ENCODE measurements around the gene LRRC1. TPM values are rescaled to one million over a fixed set of nuclear protein-coding genes. Genes with fewer than 3 reads are reported as not detected.

Gene LRRC1
- total and polyA plus RNA-seq, 2 of the 8 experiments (the other 6 are each of a cell fraction or from before 2014, with no cell fraction given) = 6.7 to 15.9 TPM

DNA sequence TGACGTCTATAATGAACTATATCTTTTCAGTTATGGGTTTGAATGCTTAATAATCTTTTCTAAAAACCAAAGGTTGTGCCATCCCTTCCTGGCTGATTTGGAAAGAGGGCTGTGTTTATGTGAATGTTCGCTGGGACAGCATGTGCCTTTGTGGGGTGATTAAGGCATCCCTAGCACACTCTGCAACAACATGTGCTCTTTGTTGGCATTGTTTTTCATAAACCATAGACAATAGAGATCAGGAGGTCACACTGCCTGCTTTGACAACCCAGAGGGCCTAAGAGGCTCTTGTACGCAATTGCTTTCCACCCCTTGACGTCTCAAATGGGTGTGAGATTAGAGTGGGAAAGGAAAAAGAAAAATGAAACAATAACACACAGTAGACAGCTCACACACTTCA is 116.0 kb downstream of the LRRC1 start:
- FAIRE-seq = peak; percentile 39
- H2BK12ac ChIP-seq (ENCODE audit: low read depth, low read length) = no peak overlapping the region
- no peak overlapping the region for H3K27ac ChIP-seq (ENCODE audit: low read depth, low read length)
- no peak overlapping the region for H3K14ac ChIP-seq (ENCODE audit: insufficient read length)
- no peaks in the 10 kb centered on the region; a peak in 1 of 8 replicates for H3K36me3 ChIP-seq (ENCODE audit: control insufficient read depth in 2 of 4, insufficient read depth in 4 of 4, low read length in 3 of 4)
- no peak overlapping the region for H4K8ac ChIP-seq (ENCODE audit: extremely low read depth, insufficient read depth, low read length)
- no peaks in the 10 kb centered on the region for H3K9me3 ChIP-seq (ENCODE audit: insufficient read depth in 2 of 2, low read depth in 1 of 2, low read length in 1 of 2)
- no peak overlapping the region for H3K18ac ChIP-seq (ENCODE audit: extremely low read depth, low read length)
- no peak overlapping the region for H2BK120ac ChIP-seq (replicated peaks; ENCODE audit: low read depth, low read length)
- no peak for DNase-seq (ENCODE audit: low read depth in 1 of 2, low spot score in 2 of 2)
- no peak overlapping the region for H4K5ac ChIP-seq (ENCODE audit: insufficient read length, low read depth, low read length)
- 87% methylated on average over 4 of the region's 4 CpGs; no CpG with 5 or more reads in 1 of the 2 experiments for WGBS, 2 experiments (ENCODE audit: extremely low coverage in 1 of 2, insufficient coverage in 1 of 2, insufficient read length in 1 of 2, insufficient replicate concordance in 2 of 2, low coverage in 1 of 2, low lambda C conversion rate in 2 of 2, missing lambda C conversion rate in 1 of 2)
- CTCF ChIA-PET (ENCODE audit: partially characterized antibody) = interaction anchor here (0.6 to 2.1 kb wide), 3 partner anchors 10 to 804 kb away, joined by 3 to 5 read pairs (median 3); no protein-coding TSS in a partner anchor
- H3K9ac ChIP-seq (replicated peaks in 1 of 4; ENCODE audit: extremely low read depth in 1 of 4, low read depth in 3 of 4, low read length in 3 of 4) = no peak overlapping the region
- H2AFZ ChIP-seq (ENCODE audit: low read length) = no peak overlapping the region
- 0 out of 2 replicates have a peak overlapping the region, but pooled peaks have one; percentile 32 for H2AK5ac ChIP-seq (ENCODE audit: low read depth, low read length)
- H3K4ac ChIP-seq (replicated peaks; ENCODE audit: insufficient read length, low read depth, low read length) = no peak overlapping the region
- no peak overlapping the region for H2BK20ac ChIP-seq (ENCODE audit: low read length)
- no peaks in the 10 kb centered on the region for H3K27me3 ChIP-seq (replicated peaks in 1 of 4; ENCODE audit: control insufficient read depth in 3 of 4, extremely low read depth in 1 of 4, insufficient read depth in 3 of 4, low read length in 3 of 4)
- no peak overlapping the region for H2BK5ac ChIP-seq (ENCODE audit: low read depth, low read length)
- H3K23ac ChIP-seq (ENCODE audit: insufficient read length) = no peak overlapping the region
- no peak overlapping the region for H3K4me3 ChIP-seq (ENCODE audit: extremely low read depth in 1 of 4, insufficient read depth in 2 of 4, low read depth in 3 of 4, low read length in 4 of 4)
- peaks cover 0 to 6% (median 2%) of the 10 kb centered on the region in 4 experiments; a peak in 2 of 7 replicates for H3K4me1 ChIP-seq (replicated peaks in 1 of 4; ENCODE audit: control insufficient read depth in 3 of 4, insufficient read depth in 4 of 4, low read length in 3 of 4)
- H3K79me2 ChIP-seq (ENCODE audit: control insufficient read depth in 1 of 2, insufficient read depth in 2 of 2, low read length in 2 of 2) = no peaks in the 10 kb centered on the region
- H3K79me1 ChIP-seq (ENCODE audit: low read depth, low read length) = no peaks in the 10 kb centered on the region
- no peak for TF ChIP-seq EZH2 (IDR thresholded peaks at IDR 0.05; ENCODE audit: low read depth, low read length, severe bottlenecking)
- TF ChIP-seq TAF1 (IDR thresholded peaks at IDR 0.05; ENCODE audit: low read depth, low read length) = no peak
- TF ChIP-seq CTCF (IDR thresholded peaks at IDR 0.05; ENCODE audit: control extremely low read depth in 1 of 3, insufficient read depth in 1 of 3, low read depth in 1 of 3, low read length in 3 of 3) = no peak
- TF ChIP-seq KDM4A (IDR thresholded peaks at IDR 0.05; ENCODE audit: low read depth, low read length, severe bottlenecking) = no peak
- TF ChIP-seq SP1 (IDR thresholded peaks at IDR 0.05; ENCODE audit: low read depth, low read length) = no peak
- TF ChIP-seq PHF8 (conservative IDR thresholded peaks at IDR 0.05; ENCODE audit: low read depth, low read length) = no peak
- TF ChIP-seq SRF (IDR thresholded peaks at IDR 0.05; ENCODE audit: low read depth, low read length) = no peak
- H3K23me2 ChIP-seq (ENCODE audit: low read depth, low read length) = no peaks in the 10 kb centered on the region
- POLR2A ChIA-PET (ENCODE audit: partially characterized antibody) = no interaction called here
- H4K20me1 ChIP-seq (replicated peaks in 1 of 2; ENCODE audit: control insufficient read depth in 1 of 2, insufficient read depth in 2 of 2, low read length in 2 of 2) = no peaks in the 10 kb centered on the region
- no peak overlapping the region for H2BK15ac ChIP-seq (ENCODE audit: low read length)
- H4K91ac ChIP-seq (replicated peaks; ENCODE audit: insufficient read length, low read length) = no peak overlapping the region
- H3K56ac ChIP-seq (replicated peaks; ENCODE audit: insufficient read length, low read depth, low read length) = no peak overlapping the region
- no peak overlapping the region for H3K4me2 ChIP-seq (ENCODE audit: insufficient read depth in 1 of 2, low read depth in 2 of 2, low read length in 2 of 2)
